ENCODE results near the gene PLAGL1.

PLAGL1 gene

DNA sequence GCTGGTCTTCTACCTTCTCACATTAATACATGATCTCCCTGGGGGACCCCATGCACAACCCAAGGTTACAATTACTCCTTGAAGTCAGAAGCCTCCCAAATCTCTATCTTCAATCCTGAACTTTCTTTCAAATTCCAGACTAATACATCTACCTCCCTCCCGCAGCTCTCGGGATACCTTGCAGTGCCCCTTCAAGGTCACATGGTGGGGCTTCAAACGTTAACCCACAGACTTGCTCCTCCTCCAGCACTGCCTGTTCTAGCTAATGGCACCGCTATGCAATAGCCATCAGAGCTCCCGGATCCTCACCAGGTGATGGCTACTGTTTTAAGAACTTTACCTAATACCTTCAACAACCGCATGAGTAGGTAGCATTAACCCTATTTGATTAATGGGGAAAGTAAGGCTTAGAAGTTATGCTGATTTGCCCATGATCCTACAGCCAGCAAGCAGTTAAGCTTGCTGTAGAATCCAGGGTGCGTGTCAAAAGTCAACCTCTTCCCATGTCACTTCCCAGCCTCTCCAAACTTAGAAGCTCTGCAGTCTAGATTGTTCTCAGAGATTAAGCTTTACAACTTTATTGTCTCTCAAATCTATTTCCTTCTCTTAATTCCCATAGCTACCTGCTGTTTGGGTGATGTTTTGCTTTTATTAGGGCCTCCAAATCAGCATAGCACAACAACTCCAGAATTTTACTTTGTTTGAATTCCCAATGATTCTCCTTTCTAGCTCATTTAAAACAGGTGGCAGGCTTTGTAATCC, 44.7 kb downstream of the PLAGL1 start:
- peaks cover 37% of the 10 kb centered on the region for H3K36me3 Mint-ChIP-seq
- H3K27me3 Mint-ChIP-seq: no peaks in the 10 kb centered on the region
- H3K27ac Mint-ChIP-seq: no peak overlapping the region
- ATAC-seq: no peak
- H3K4me1 Mint-ChIP-seq: peaks cover 5% of the 10 kb centered on the region
- no peaks in the 10 kb centered on the region for H3K9me3 Mint-ChIP-seq
- H3K4me3 Mint-ChIP-seq: no peak overlapping the region

DNA sequence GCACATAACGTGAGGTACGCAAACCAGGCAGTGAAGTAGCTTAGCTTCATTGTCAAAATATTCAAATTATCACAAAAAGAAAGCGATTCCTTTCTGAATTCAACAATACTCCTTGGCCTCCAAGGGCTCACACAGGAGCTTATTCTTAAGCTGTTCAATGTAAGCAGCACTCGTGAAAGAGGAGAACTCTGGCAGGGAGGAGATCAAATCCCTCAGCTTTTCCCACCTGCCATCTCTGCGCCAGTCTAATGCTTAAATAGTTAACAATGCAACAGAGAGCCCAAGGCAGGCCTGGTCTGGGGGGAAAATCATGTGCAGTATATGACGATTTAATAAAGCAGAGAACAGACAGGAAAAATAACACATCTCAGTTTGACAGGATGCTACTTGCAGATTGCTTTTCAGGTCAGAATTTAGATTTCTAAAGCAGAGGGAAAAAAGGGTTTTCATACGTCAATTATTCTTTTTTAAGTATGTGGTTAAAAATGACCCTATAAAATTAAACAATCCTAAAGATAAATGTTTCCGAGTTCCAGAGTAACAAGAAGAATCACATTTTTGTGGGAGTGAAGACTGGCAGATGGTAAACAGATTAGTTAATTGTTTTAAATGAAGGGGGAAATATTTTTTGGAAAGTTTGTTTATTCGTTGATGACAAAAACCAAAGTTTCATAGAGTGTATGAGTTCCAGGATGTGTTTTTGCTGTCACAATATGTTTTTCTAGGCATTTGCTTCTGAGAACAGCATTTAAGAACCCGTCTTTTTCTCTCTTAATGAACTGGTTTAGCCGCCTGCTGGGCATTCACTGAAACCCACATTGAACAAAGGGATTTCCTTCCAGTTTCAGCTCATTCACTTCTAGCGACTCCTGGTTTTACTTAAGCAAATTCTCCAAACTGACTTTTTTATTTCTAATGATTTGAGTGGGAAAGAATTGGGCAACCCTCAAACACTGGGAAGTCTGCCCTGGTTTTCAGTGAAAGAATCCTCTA, 45.9 kb downstream of the PLAGL1 start:
- H3K9me3 Mint-ChIP-seq: no peaks in the 10 kb centered on the region
- H3K36me3 Mint-ChIP-seq: peaks cover 28% of the 10 kb centered on the region
- H3K4me3 Mint-ChIP-seq: no peak overlapping the region
- no peak overlapping the region for H3K27ac Mint-ChIP-seq
- peaks cover 5% of the 10 kb centered on the region for H3K4me1 Mint-ChIP-seq
- ATAC-seq: no peak
- H3K27me3 Mint-ChIP-seq: no peaks in the 10 kb centered on the region

DNA sequence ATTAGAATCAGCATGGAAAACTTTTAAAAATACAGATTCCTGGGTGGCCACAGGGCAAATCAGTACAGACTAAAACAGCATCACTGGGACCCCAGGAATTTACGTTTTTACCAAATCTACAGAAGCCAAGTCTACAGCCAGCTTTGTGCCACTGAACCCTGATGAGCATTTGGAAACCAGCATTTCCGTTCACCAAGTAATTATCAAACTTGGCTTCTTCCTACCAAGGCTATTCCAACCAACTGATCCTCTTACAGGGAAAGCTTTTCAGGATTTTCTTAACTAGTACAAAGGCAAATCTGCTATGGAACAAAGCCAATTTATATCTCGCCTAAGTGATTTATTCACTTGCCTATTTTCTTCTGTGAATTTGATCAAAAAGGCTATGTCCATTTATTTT, 47.0 kb downstream of the PLAGL1 start:
- Mint-ChIP-seq H3K27ac (no peak overlapping the region), H3K4me1 (no peaks in the 10 kb centered on the region), H3K27me3 (no peaks in the 10 kb centered on the region)

DNA sequence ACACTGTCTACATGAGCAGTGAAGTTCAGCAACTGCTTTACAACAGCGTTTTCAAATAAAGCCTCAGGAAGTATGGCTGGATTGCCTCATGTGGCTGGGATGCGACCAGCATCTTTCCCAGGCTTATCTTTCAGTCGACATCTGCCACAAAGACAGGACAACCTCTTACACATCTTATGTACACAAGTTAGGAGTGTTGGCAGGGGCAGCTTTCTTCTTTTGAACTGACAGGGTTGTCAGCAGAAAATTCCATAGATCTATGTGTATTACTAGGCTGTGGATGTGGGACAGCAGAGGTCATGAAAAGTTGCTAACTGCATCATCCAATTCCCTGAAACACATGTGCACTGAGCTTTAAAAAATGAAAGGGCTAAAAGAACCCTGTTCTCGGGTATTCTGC, 48.1 kb downstream of the PLAGL1 start:
- ATAC-seq: no peak
- Mint-ChIP-seq H3K27ac (no peak overlapping the region), H3K4me1 (no peaks in the 10 kb centered on the region), H3K9me3 (no peaks in the 10 kb centered on the region), H3K4me3 (no peak overlapping the region), H3K27me3 (no peaks in the 10 kb centered on the region), H3K36me3 (peaks cover 15% of the 10 kb centered on the region)

More for the DNA sequence above, 47.0 kb downstream of the PLAGL1 start:
- no peak overlapping the region for H3K4me3 Mint-ChIP-seq
- H3K9me3 Mint-ChIP-seq: no peaks in the 10 kb centered on the region
- no peak for ATAC-seq
- H3K36me3 Mint-ChIP-seq: peaks cover 27% of the 10 kb centered on the region

DNA sequence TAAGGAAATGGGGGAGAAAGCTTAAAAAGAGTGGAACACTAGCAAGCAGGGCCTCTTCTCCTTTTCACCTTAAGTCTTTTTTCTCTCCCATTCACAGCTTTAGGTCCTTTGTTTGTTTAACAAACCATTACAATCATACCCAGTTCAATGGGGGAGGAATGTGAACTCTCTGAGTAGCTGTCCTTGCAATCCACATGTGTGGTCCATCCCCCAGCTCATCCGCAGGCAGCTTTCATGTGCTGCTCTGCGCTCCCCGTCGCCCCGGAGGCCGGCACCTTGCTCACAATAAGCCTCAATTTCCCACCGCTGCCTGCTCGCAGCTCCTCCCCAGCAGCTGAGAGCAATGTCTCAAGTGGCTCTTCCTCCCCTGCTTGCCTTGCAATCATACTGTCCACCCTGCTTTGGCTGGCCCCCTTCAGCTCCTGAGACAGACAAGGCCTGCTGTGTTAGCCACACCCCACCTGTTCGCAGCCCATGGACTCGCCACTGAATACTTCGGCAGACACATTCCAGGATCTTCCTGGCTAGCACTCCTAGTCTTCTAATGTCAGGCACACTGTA, 49.1 kb downstream of the PLAGL1 start:
- Mint-ChIP-seq H3K27me3 (no peaks in the 10 kb centered on the region), H3K4me3 (no peak overlapping the region), H3K4me1 (no peaks in the 10 kb centered on the region), H3K36me3 (peaks cover 8% of the 10 kb centered on the region), H3K9me3 (no peaks in the 10 kb centered on the region), H3K27ac (no peak overlapping the region)
- ATAC-seq: no peak

DNA sequence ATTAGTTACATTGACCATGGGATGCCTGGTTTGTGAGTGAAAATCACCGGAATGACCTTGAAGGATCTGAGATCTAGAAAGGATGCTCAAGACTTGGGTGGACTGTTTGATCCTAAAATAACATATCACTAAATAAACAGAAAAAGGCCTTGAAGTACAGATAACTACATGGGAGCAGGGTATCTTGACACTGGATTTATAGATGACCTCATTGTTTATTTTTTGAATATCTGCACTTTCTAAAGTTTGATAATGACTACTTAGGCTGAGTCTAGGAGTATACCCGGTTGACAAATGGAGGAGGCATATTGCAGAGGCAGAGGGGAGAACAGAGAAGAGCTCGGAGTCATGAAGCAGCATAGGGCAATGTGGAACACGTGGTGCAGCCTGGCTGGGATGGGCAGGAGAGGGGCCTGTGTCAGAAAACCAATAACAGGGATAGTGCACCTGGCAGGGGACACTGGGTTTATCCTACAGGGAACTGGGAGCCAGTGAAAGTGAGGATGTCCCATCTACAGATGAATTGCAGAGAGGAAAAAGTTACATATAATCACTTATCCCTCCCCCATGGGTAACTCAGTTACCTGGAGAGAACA, 50.3 kb downstream of the PLAGL1 start:
- ATAC-seq: no peak
- no peak overlapping the region for H3K4me3 Mint-ChIP-seq
- H3K27ac Mint-ChIP-seq: no peak overlapping the region
- peaks cover 6% of the 10 kb centered on the region for H3K36me3 Mint-ChIP-seq
- no peaks in the 10 kb centered on the region for H3K9me3 Mint-ChIP-seq
- H3K27me3 Mint-ChIP-seq: no peaks in the 10 kb centered on the region
- H3K4me1 Mint-ChIP-seq: no peaks in the 10 kb centered on the region

DNA sequence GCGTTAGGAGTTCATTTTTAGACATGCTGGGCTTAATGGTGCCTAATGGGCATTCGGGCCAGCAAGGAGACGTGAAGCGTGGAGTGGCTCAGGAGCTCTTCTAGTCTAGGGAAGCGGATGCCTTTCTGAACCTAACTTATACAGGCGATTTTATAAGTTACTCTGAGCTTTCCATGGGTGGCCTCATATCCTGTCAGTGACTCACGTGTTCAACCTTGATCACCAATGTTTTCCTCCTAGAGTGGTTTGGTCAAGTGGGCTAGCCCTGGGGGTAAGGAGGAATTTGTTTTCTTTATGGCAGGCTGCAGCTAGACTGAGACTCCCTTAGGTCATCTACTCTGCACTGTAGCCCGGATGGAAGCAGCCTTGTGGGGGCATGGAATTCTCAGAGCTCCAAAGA, 52.1 kb downstream of the PLAGL1 start:
- Mint-ChIP-seq H3K36me3 (peaks cover 10% of the 10 kb centered on the region), H3K27me3 (no peaks in the 10 kb centered on the region)

DNA sequence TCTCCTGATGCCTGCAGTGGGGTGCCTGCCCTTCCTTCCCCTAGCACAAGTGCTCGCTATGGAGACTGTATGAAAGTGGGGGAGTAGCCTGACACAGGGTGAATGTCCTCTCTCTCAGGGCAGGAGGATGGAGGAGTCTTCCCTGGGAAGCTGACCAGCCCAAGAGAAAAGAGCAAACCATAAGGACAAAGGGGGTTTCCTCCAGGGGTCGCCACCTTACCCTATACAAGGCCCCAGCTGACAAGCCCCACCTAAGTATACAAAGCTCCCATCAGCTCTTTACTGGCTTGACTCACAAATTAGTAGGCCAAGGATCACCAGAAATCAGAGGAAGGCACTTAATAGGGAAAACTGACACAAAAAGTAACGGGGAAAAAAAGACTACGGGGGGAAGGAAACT, 54.1 kb downstream of the PLAGL1 start:
- H3K36me3 Mint-ChIP-seq: peaks cover 21% of the 10 kb centered on the region

More for the DNA sequence above, 52.1 kb downstream of the PLAGL1 start:
- Mint-ChIP-seq H3K9me3 (no peaks in the 10 kb centered on the region), H3K27ac (no peak overlapping the region), H3K4me3 (no peak overlapping the region), H3K4me1 (no peaks in the 10 kb centered on the region)
- ATAC-seq: no peak

DNA sequence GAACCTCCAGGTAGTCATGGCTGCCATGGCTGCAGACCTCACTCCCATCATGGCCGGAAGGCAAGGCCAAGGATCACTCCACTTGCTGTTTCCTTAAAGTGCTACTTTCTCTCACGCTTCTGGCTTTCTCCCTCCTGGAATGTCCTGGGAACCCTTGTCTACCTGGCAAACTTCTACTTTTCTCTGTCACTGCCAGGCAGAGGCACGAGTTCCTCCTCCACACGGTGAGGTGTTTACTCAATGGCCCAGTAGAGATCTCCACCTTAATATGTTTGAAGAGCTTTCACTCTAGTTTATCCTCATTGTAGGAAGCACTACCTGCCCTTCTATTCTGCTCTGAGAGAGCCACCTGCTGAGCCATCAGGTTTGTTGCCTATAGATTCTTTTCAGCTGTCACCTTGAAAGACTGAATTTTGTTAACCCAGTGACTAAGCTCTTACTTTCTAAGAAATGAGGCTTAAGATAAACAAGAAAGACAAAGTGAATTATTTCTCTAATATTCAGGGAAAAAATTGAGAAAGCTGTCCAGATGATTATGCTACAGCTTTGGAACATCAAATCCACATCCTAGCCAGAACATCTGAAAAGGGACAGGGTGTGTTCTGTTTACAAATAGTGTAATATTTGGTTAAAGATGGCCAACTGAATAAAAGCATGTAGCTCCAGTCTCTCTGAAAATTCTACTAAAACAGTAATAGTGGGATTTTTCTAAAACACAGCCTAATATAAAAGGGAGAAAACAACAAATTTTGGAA, 54.9 kb downstream of the PLAGL1 start:
- Mint-ChIP-seq H3K9me3 (no peaks in the 10 kb centered on the region), H3K4me3 (no peak overlapping the region), H3K36me3 (peaks cover 29% of the 10 kb centered on the region), H3K4me1 (no peaks in the 10 kb centered on the region), H3K27ac (no peak overlapping the region), H3K27me3 (no peaks in the 10 kb centered on the region)
- no peak for ATAC-seq

More for the DNA sequence above, 54.1 kb downstream of the PLAGL1 start:
- Mint-ChIP-seq H3K27ac (no peak overlapping the region), H3K27me3 (no peaks in the 10 kb centered on the region), H3K4me1 (no peaks in the 10 kb centered on the region), H3K9me3 (no peaks in the 10 kb centered on the region), H3K4me3 (no peak overlapping the region)
- ATAC-seq: no peak

DNA sequence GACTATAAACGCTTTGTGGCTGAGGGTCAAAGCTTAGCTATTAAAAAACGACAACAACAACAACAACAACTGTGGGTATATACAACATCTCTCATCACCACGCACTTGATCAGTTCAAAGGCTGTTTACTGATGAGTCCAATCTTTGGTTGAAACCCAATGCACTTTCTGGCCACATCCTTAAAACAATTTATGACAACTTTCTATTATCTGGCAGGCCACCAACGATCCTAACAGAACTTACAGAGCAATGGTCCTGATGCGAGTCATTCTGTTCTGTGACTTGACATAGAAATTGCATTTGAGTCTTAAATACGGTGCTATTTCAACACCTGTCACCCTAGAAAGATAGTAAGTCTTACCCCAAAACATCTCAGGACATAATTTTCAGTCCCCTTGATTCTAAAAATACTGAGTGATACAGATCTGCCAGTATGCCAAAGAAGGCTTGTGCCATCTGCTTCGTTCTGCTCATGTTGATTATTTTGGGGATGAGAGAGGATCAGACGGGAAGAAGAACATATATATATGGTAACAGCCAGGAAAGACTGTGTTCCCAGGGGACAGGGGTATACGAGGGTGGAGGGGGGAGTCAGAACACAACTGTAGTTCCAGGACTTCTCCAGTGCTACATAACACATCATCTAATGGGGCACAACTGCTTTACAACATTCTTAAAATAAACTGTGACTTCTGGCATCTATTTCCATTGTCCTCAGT, 55.8 kb downstream of the PLAGL1 start:
- ATAC-seq: no peak
- Mint-ChIP-seq H3K4me3 (no peak overlapping the region), H3K9me3 (peaks cover 4% of the 10 kb centered on the region), H3K27ac (no peak overlapping the region), H3K36me3 (peaks cover 38% of the 10 kb centered on the region), H3K27me3 (no peaks in the 10 kb centered on the region), H3K4me1 (no peaks in the 10 kb centered on the region)

DNA sequence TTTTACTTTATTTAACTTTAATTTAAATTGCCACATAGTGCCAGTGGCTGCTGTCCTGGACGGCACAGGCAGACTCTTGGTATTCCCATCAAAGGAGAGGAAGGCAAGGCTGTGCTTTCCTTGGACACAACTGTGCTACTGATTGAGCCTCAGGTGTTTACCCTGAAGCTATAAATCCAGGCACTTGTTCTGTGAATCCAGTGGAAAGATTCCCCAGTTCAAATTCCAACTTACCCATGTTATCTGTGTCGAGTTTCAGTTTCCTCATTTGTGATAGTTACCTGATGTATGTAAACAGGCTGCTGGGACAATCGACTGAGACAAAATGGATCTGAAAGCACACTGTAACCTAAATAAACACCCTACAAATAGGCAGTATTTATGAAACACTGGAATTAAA, 57.2 kb downstream of the PLAGL1 start:
- no peak overlapping the region for H3K27ac Mint-ChIP-seq
- peaks cover 5% of the 10 kb centered on the region for H3K9me3 Mint-ChIP-seq
- no peak overlapping the region for H3K4me3 Mint-ChIP-seq
- no peaks in the 10 kb centered on the region for H3K4me1 Mint-ChIP-seq
- no peaks in the 10 kb centered on the region for H3K27me3 Mint-ChIP-seq
- H3K36me3 Mint-ChIP-seq: peaks cover 36% of the 10 kb centered on the region
- no peak for ATAC-seq

DNA sequence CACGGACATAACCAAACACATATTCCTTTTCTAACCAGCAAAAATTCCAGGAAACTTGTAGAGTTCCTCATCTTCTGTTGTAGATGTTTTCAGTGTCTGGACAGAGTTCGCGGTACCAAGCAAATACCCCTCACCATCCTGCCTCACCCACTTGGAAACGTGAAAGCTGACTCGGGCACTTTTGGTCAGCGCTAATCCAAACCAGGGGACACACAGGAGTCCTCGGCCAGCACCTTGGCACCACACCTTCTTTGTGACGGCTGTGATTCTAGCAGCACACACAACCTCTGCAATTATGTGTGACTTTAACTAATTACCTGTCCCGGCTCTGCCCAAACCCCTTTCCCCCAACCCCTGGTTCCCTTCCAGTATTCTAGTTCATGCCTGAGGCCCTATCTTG, 58.1 kb downstream of the PLAGL1 start:
- Mint-ChIP-seq H3K4me3 (no peak overlapping the region), H3K9me3 (peaks cover 5% of the 10 kb centered on the region), H3K27ac (no peak overlapping the region), H3K4me1 (no peaks in the 10 kb centered on the region), H3K36me3 (peaks cover 36% of the 10 kb centered on the region), H3K27me3 (no peaks in the 10 kb centered on the region)
- no peak for ATAC-seq

DNA sequence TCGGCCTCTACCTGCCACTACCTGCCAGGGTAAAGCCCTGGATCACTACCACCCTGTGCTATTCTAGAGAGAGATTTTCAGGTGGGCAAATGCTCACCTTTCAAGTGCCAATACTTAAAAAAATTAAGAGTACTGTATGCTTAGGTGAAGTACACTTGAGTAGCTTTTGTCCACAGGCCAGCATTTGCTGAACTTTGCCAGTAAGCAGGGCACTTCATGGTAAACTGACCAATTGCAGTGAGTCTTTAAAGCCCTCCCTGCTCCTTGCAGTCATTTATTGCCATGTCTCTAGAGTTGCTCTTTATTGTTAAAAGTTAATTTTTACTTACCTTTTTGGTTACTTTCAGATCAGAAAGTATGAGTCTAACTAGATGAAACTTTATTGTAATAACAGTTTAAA, 58.5 kb downstream of the PLAGL1 start:
- H3K4me1 Mint-ChIP-seq: no peaks in the 10 kb centered on the region
- H3K4me3 Mint-ChIP-seq: no peak overlapping the region

DNA sequence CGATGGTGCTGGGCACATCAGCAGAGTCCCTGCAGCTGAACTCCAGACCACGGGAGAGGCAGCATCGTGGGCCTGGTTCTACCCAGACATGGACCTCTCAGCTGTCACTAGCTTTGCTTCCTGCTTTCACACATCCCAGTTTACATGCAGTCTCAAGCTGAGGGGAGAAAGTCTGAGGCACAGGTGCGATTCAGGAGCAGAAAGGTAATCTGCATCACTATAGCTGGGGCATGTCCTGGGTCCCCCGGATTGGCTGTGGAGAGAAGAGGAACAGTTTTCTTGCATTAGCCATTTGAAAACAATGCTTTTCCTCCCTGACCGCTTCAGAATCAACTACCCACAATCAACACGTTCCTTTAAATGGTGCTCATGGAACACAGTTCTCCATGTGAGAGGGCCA, 59.9 kb downstream of the PLAGL1 start:
- no peaks in the 10 kb centered on the region for H3K27me3 Mint-ChIP-seq
- ATAC-seq: no peak
- H3K4me3 Mint-ChIP-seq: no peak overlapping the region
- H3K4me1 Mint-ChIP-seq: no peaks in the 10 kb centered on the region
- peaks cover 5% of the 10 kb centered on the region for H3K9me3 Mint-ChIP-seq
- H3K27ac Mint-ChIP-seq: no peak overlapping the region
- H3K36me3 Mint-ChIP-seq: peaks cover 36% of the 10 kb centered on the region

More for the DNA sequence above, 58.5 kb downstream of the PLAGL1 start:
- H3K27me3 Mint-ChIP-seq: no peaks in the 10 kb centered on the region
- H3K9me3 Mint-ChIP-seq: peaks cover 5% of the 10 kb centered on the region
- H3K36me3 Mint-ChIP-seq: peaks cover 36% of the 10 kb centered on the region
- no peak overlapping the region for H3K27ac Mint-ChIP-seq
- ATAC-seq: no peak

Measured in stimulated activated memory B cell treated with anti-CD40 and anti-IgM and Interleukin-4, amounts not matched to agents 10 μg/mL and 1 μg/mL and 100 μg/mL, for 72 hours (primary cell).